GM10266 (cell line): Measurements from ENCODE around the gene FAM131C.
A peak's percentile ranks its signal among the peaks of the same experiment; 100 is the strongest.
"Not testable (repeated sequence)": the region's sequence is repeated elsewhere in the genome, so short reads cannot be mapped to it uniquely, and the experiment has no call there.

Source experiments
- DNase-seq: peaks from one replicate; pipeline ENCODE4 v3.0.0; 2012; ENCODE audit errors: extremely low spot score
- CTCF ChIP-seq: IDR thresholded peaks from 2 replicates; pipeline ENCODE4 v1.5.1; 2012; ENCODE audit warnings: mild to moderate bottlenecking, low read depth; ENCODE audit not compliant: control insufficient read depth, insufficient read depth; ENCODE audit errors: missing control alignments

FAM131C gene

GRCh38 chr1:16047791-16048475, 25.5 kb downstream of the FAM131C start:
- no peak for TF ChIP-seq CTCF
- DNase-seq = no peak

- no peak for DNase-seq
- TF ChIP-seq CTCF = no peak
These were observed 26.6 kb downstream of the FAM131C start for GRCh38 chr1:16046842-16047241.

- DNase-seq = no peak
- no peak for TF ChIP-seq CTCF
These were observed 29.5 kb downstream of the FAM131C start for GRCh38 chr1:16043950-16044349.

- no peak for TF ChIP-seq CTCF
- no peak for DNase-seq
These were observed 29.9 kb downstream of the FAM131C start, which contains the start of gene CLCNKB for GRCh38 chr1:16043521-16043920. Gene CLCNKB, plus strand, starts transcription at chr1:16043782. Its CDS starts 711 bp downstream, at chr1:16044493.

- not testable (repeated sequence) for DNase-seq
These were observed 30.8 kb downstream of the FAM131C start for GRCh38 chr1:16042654-16043053.

GRCh38 chr1:16042096-16042495, 31.4 kb downstream of the FAM131C start:
- DNase-seq = no peak
- peak; percentile 5 for TF ChIP-seq CTCF

GRCh38 chr1:16041200-16041599, 32.3 kb downstream of the FAM131C start:
- no peak for DNase-seq
- TF ChIP-seq CTCF = no peak

GRCh38 chr1:16039871-16040270, 33.6 kb downstream of the FAM131C start:
- not testable (repeated sequence) for DNase-seq
